H1 (cell line): ENCODE results near the gene CCDC9B. TPM values are rescaled to one million over a fixed set of nuclear protein-coding genes. Genes with fewer than 3 reads are reported as not detected.

Experiments
- ATF3 ChIP-seq: IDR thresholded peaks from 2 replicates; pipeline ENCODE4 v1.6.1; 2011; ENCODE audit warnings: low read depth, mild to moderate bottlenecking, low read length; ENCODE audit not compliant: insufficient read depth
- CBX5 ChIP-seq: fragments of 300-800, 300-1000 bp; sonication (generic); IDR thresholded peaks from 2 replicates; pipeline ENCODE4 v1.7.1; 2016; ENCODE audit warnings: antibody characterized with exemption, low read length, low read depth
- CTBP2 ChIP-seq: IDR thresholded peaks from 2 replicates; pipeline ENCODE4 v1.7.0; 2011; ENCODE audit warnings: borderline replicate concordance, mild to moderate bottlenecking, moderate library complexity, mixed read lengths, low read length; ENCODE audit not compliant: insufficient read depth, insufficient read length
- CTCF ChIP-seq, 3 experiments: IDR thresholded peaks; 1 replicate in 2 of 3; 2 replicates in 1 of 3; pipeline versions ENCODE4 v1.5.1 to v1.6.1; 2011; ENCODE audit warnings: low read length in 3 of 3, mild to moderate bottlenecking in 3 of 3, inconsistent platforms in 2 of 3, low read depth in 1 of 3, moderate library complexity in 1 of 3; ENCODE audit not compliant: insufficient read depth in 1 of 3; ENCODE audit errors: control extremely low read depth in 1 of 3
- SP4 ChIP-seq: IDR thresholded peaks from 2 replicates; pipeline ENCODE4 v1.6.1; 2012; ENCODE audit warnings: low read length, inconsistent platforms
- polyA plus RNA-seq, 7 experiments: library from polyadenylated mRNA; depleted of rRNA in 3 of 7; stranded (reverse) in 5 of 7; unstranded in 2 of 7; fragments of >200 nt in 5 of 7; fragments of 200-250 nt in 2 of 7; gene quantifications; 1 replicate in 5 of 7; 2 replicates in 1 of 7; 4 replicates in 1 of 7; pipeline versions ENCODE4 v1.2.1 to v1.2.3, GENCODE V29; 2011 to 2013; ENCODE audit warnings: missing spikeins in 2 of 7, mixed read lengths in 2 of 7
- total RNA-seq: library from RNA; stranded (reverse); fragmentation: NEBNext Ultra II Directional; extraction: Animal tissue kit (Norgen Biotek cat#: 25700); gene quantifications from 2 replicates; pipeline ENCODE4 v1.2.1, GENCODE V29; 2021
- TF ChIP-seq, protein P1 (sequence below): IDR thresholded peaks from 2 replicates; pipeline ENCODE4 v1.6.1; 2012; ENCODE audit warnings: inconsistent platforms

Gene CCDC9B
- total and polyA plus RNA-seq, 2 of the 8 experiments (the other 6 are each of a cell fraction or from before 2014, with no cell fraction given), result 0.45 to 0.78 TPM

- TF ChIP-seq, protein P1, sequence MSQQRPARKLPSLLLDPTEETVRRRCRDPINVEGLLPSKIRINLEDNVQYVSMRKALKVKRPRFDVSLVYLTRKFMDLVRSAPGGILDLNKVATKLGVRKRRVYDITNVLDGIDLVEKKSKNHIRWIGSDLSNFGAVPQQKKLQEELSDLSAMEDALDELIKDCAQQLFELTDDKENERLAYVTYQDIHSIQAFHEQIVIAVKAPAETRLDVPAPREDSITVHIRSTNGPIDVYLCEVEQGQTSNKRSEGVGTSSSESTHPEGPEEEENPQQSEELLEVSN, result no peak
- TF ChIP-seq CTCF (IDR thresholded peaks at IDR 0.05; ENCODE audit: control extremely low read depth in 1 of 3, insufficient read depth in 1 of 3, low read depth in 1 of 3, low read length in 3 of 3), result no peak
- no peak for TF ChIP-seq SP4
- no peak for TF ChIP-seq CBX5
- no peak for TF ChIP-seq ATF3
- no peak for TF ChIP-seq CTBP2
- TF ChIP-seq, all 59 proteins: peak for 0
Observed at GRCh38 chr15:40285151-40285550, 55.6 kb downstream of the CCDC9B start (continued).
